KMS-11 (cell line): ENCODE results near the gene PBX3.

ENCODE experiments used
- H2AFZ ChIP-seq: fragments of 200-600 bp; sonication (generic); 2 replicates; pipeline ENCODE4 v1.6.1; 2016; ENCODE audit warnings: antibody characterized with exemption, mixed run types, low read depth
- H3K27ac ChIP-seq: fragments of 200-600 bp; sonication (generic); 2 replicates; pipeline ENCODE4 v1.6.1; 2016; ENCODE audit warnings: mild to moderate bottlenecking, mixed run types
- H3K27me3 ChIP-seq: fragments of 200-600 bp; sonication (generic); 2 replicates; pipeline ENCODE4 v1.6.1; 2017; ENCODE audit warnings: mild to moderate bottlenecking, low read depth, mixed run types, moderate library complexity; ENCODE audit not compliant: insufficient read depth
- H3K36me3 ChIP-seq: fragments of 200-600 bp; sonication (generic); 2 replicates; pipeline ENCODE4 v1.6.1; 2017; ENCODE audit warnings: mild to moderate bottlenecking, mixed run types; ENCODE audit not compliant: insufficient read depth
- H3K4me1 ChIP-seq: fragments of 200-600 bp; sonication (generic); 2 replicates; pipeline ENCODE4 v1.6.1; 2016; ENCODE audit warnings: mild to moderate bottlenecking, low read depth, mixed run types; ENCODE audit not compliant: poor library complexity, severe bottlenecking
- H3K4me2 ChIP-seq: fragments of 200-600 bp; sonication (generic); 2 replicates; pipeline ENCODE4 v1.7.0; 2016; ENCODE audit warnings: mild to moderate bottlenecking, mixed run types
- H3K4me3 ChIP-seq: fragments of 200-600 bp; sonication (generic); IDR thresholded peaks from 2 replicates; pipeline ENCODE4 v1.6.1; 2017; ENCODE audit warnings: low read depth, low read length, mixed read lengths; ENCODE audit not compliant: insufficient read depth
- H3K79me2 ChIP-seq: fragments of 200-600 bp; sonication (generic); 2 replicates; pipeline ENCODE4 v1.6.1; 2016; ENCODE audit warnings: low read depth, mixed run types; ENCODE audit not compliant: insufficient read depth
- H3K9ac ChIP-seq: fragments of 200-600 bp; sonication (generic); 2 replicates; pipeline ENCODE4 v1.6.1; 2016; ENCODE audit warnings: mild to moderate bottlenecking, mixed run types
- H4K20me1 ChIP-seq: fragments of 200-600 bp; sonication (generic); 2 replicates; pipeline ENCODE4 v1.6.1; 2016; ENCODE audit warnings: mild to moderate bottlenecking, mixed run types; ENCODE audit not compliant: insufficient read depth
- TF ChIP-seq, protein P1 (sequence below): fragments of 200-600 bp; sonication (generic); conservative IDR thresholded peaks from 2 replicates; pipeline ENCODE4 v1.6.1; 2017; ENCODE audit warnings: low read depth, mild to moderate bottlenecking, antibody characterized with exemption, low read length, moderate library complexity, mixed read lengths

PBX3 gene

DNA sequence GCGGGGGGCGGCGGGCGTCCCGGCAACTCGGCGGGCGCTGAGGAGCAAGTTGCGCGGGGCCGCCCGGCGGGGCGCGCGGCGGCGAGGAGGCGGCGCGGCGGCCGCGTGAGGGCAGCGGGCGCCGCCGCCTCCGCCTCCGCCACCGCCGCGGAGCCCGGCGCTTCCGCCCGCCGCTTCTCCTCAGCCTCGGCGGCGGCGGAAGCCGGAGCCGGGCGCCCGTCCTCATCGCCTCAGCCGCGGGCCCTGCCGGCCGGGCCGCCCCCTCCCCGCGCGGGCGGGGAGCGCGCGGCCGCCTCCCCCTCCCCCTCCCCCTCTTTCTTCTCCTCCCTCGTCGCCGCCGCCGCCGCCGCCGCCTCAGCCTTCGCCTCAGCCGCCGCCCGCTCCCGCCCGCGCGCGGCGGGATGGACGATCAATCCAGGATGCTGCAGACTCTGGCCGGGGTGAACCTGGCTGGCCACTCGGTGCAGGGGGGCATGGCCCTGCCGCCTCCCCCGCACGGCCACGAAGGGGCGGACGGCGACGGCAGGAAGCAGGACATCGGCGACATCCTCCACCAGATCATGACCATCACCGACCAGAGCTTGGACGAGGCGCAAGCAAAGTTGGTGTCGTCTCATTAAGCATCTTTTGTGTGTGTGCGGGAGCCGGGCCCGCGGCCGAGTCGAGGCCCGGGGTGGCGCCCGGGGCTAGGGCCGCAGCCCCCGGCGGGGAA is at the start of gene PBX3:
PBX3 (plus strand) TSS at position 321 of the 712 bp plus-strand sequence.
- Histone ChIP-seq H3K79me2 (peaks cover 50% of the 10 kb centered on the region), H3K4me2 (peak within 1 kb of the TSS; percentile 100), H3K4me3 (no peak within 1 kb of the TSS), H3K27me3 (no peaks in the 10 kb centered on the region), H3K36me3 (peaks cover 16% of the 10 kb centered on the region; the same call in 1 of the 2 replicates), H2AFZ (peak within 1 kb of the TSS; percentile 45), H3K27ac (peak within 1 kb of the TSS; percentile 96), H3K4me1 (peaks cover 16% of the 10 kb centered on the region), H4K20me1 (no peaks in the 10 kb centered on the region), H3K9ac (peak within 1 kb of the TSS; percentile 95)
- TF ChIP-seq, protein P1, sequence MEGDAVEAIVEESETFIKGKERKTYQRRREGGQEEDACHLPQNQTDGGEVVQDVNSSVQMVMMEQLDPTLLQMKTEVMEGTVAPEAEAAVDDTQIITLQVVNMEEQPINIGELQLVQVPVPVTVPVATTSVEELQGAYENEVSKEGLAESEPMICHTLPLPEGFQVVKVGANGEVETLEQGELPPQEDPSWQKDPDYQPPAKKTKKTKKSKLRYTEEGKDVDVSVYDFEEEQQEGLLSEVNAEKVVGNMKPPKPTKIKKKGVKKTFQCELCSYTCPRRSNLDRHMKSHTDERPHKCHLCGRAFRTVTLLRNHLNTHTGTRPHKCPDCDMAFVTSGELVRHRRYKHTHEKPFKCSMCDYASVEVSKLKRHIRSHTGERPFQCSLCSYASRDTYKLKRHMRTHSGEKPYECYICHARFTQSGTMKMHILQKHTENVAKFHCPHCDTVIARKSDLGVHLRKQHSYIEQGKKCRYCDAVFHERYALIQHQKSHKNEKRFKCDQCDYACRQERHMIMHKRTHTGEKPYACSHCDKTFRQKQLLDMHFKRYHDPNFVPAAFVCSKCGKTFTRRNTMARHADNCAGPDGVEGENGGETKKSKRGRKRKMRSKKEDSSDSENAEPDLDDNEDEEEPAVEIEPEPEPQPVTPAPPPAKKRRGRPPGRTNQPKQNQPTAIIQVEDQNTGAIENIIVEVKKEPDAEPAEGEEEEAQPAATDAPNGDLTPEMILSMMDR, result no peak

- Histone ChIP-seq H3K79me2 (peaks cover 61% of the 10 kb centered on the region), H3K27me3 (no peaks in the 10 kb centered on the region), H3K27ac (no peak overlapping the region), H3K36me3 (no peaks in the 10 kb centered on the region), H2AFZ (no peak overlapping the region), H3K4me2 (peak overlapping the region; percentile 53; the same call in 1 of the 2 replicates), H3K4me3 (no peak overlapping the region), H4K20me1 (no peaks in the 10 kb centered on the region), H3K4me1 (peaks cover 25% of the 10 kb centered on the region), H3K9ac (no peak overlapping the region)
- TF ChIP-seq, protein P1, result no peak
Measured at GRCh38 chr9:125699870-125700269, 47.3 kb upstream of the PBX3 start.

DNA sequence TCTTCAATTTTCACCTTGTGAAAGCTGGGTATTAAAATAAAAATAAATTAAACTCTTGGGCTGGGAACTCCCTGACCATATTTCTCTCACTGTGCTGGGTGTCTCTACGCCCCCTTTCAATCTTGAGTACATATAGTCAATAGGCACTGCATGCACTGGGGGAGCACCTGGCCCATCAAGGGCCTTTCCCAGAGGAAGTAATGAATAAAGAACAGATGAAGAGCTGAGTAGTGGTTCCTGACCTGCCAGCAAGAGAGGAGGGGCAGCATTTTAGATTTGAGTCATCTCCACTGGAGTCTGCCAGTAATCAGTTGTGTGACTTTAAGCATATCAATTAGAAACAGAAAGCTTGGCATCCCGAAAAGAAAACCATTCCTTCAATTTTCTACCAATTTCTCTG is 46.4 kb upstream of the PBX3 start:
- TF ChIP-seq, protein P1, result no peak
- Histone ChIP-seq H3K9ac (no peak overlapping the region), H3K4me3 (no peak overlapping the region), H3K27me3 (no peaks in the 10 kb centered on the region), H3K79me2 (peaks cover 67% of the 10 kb centered on the region), H3K27ac (no peak overlapping the region), H3K4me1 (peaks cover 32% of the 10 kb centered on the region), H3K36me3 (no peaks in the 10 kb centered on the region), H2AFZ (no peak overlapping the region), H4K20me1 (no peaks in the 10 kb centered on the region), H3K4me2 (peak overlapping the region; percentile 53)

- Histone ChIP-seq H3K4me1 (peaks cover 36% of the 10 kb centered on the region), H3K4me3 (no peak overlapping the region), H3K79me2 (peaks cover 69% of the 10 kb centered on the region), H3K36me3 (no peaks in the 10 kb centered on the region), H4K20me1 (no peaks in the 10 kb centered on the region), H2AFZ (no peak overlapping the region), H3K4me2 (peak overlapping the region; percentile 53; the same call in 1 of the 2 replicates), H3K27ac (no peak overlapping the region), H3K9ac (no peak overlapping the region), H3K27me3 (no peaks in the 10 kb centered on the region)
- TF ChIP-seq, protein P1, result no peak
Measured at GRCh38 chr9:125701351-125701750, 45.8 kb upstream of the PBX3 start.
